ENCODE data around the gene FRMD3.

FRMD3 gene

DNA sequence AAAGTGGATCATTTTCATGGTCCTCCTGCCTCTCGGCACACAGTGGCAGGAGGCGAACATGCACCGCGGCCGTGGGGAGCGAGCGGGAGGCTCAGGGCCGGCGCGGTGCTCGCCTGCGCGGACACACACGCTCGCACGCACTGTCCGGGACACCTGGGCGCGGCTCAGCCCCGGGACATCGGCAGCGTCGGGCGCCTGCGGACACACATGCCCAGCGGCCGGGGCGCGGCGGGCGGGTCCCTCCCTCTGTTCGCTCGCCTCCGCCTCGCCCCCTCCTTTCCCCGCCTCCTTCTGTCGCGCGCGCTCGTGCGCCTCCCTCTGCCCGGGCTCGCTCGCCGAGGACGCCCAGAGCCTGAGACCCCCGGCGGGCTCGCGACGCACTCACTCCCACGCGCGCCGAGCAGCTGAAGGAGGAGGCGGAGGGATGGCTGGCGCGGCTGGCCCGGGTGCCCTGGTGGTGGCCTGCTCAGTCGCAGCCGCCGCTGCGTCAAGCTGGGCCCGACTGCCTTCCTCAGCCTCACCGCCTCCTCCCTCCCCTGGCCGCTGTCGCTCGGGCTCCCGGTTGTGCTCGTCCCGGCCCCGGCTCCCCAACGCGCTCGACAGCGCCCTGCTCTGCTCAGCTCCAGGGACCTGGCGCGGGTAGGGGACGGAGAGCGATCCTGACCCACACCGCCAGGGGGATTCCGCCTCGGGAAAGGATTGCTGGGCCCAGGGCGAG, at the start of gene FRMD3:
FRMD3 (minus strand) TSS at position 230 of the 718 bp plus-strand sequence; CDS start at position 60, 170 bp downstream.
- no peak for DNase-seq (ENCODE audit: extremely low read depth, low read depth)
- TF ChIP-seq, protein P1, sequence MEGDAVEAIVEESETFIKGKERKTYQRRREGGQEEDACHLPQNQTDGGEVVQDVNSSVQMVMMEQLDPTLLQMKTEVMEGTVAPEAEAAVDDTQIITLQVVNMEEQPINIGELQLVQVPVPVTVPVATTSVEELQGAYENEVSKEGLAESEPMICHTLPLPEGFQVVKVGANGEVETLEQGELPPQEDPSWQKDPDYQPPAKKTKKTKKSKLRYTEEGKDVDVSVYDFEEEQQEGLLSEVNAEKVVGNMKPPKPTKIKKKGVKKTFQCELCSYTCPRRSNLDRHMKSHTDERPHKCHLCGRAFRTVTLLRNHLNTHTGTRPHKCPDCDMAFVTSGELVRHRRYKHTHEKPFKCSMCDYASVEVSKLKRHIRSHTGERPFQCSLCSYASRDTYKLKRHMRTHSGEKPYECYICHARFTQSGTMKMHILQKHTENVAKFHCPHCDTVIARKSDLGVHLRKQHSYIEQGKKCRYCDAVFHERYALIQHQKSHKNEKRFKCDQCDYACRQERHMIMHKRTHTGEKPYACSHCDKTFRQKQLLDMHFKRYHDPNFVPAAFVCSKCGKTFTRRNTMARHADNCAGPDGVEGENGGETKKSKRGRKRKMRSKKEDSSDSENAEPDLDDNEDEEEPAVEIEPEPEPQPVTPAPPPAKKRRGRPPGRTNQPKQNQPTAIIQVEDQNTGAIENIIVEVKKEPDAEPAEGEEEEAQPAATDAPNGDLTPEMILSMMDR (IDR thresholded peaks at IDR 0.05; ENCODE audit: low read depth, low read length, missing control alignments) = peak; percentile 62
- peak within 1 kb of the TSS; percentile 39 for H3K4me3 ChIP-seq (replicated peaks; ENCODE audit: low read depth, low read length)

DNA sequence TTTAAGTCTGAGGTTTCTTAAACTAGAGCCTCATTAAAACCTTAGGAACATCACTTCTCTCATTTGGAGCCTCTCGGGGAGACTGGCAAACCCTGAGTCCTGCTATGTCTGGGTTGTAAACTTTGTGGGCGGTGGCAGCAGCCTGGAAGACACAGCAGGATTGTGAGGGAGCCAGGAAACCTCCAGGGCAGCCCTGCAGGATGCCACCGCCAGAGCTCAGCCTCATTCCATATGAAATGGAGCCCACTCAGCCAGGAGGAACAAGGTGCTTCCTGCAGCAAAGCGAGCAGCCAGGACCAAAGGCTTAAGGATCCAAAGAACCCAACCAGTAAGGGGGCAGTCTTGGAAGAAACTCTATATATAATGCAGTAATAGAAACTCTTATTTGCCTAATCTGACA, 46.8 kb upstream of the FRMD3 start:
- no peak overlapping the region for H3K4me3 ChIP-seq (replicated peaks; ENCODE audit: low read depth, low read length)
- no peak for DNase-seq (ENCODE audit: extremely low read depth, low read depth)
- TF ChIP-seq, protein P1 (IDR thresholded peaks at IDR 0.05; ENCODE audit: low read depth, low read length, missing control alignments) = no peak

DNA sequence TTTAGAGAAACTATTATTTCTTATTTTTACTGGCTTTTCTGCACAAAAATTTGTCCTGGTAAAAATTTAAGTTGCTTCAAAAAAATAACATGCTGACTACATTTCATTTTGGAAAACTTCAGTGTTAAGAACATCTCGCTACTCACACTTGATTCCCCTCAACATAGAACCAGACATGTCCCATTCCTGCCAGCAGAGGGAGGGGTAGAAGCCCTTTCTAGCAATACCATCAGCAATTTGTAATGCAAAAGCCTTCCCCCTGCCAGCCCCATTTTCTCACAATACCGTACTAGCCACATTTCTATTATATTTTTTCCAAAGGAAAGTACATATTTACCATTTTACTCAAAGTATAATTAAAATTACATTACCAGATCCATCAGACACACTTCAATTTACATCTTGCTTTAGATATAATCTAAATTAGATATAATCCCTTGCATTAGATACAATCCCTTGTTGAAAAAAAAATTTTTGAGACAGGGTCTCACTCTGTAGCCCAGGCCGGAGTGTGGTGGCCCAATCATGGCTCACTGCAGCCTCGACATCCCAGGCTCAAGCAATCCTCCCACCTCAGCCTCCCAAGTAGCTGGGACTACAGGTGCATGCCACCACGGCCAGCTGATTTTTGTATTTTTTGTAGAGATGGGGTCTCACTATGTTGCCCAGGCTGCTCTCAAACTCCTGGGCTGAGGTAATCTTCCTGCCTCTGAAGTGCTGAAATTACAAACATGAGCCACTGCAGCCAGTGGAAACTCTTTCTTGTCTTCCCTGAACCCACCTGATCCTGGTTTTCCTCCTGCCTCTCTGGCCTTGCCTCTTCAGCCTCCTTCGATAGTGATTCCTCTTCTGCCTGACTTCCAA, 45.2 kb upstream of the FRMD3 start:
- no peak overlapping the region for H3K4me3 ChIP-seq (replicated peaks; ENCODE audit: low read depth, low read length)
- TF ChIP-seq, protein P1 (IDR thresholded peaks at IDR 0.05; ENCODE audit: low read depth, low read length, missing control alignments) = peak; percentile 81
- peak; percentile 35 for DNase-seq (ENCODE audit: extremely low read depth, low read depth)

DNA sequence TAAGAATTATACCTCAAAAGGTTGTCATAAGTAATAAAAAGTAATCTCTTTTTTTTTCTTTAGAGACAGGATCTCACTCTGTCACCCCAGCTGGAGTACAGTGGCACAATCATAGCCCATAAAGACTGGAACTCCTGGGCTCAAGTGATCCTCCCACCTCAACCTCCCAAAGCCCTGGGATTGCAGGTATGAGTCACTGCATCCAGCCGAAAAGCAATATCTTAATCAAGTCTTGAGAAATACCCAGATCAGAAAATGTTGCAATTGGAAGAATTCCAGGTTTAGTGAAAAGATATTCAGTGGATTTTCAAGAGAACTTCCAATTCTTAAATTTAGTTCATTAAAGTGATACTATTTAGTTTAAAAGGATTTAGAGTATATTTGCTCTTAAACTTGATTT, 43.8 kb upstream of the FRMD3 start:
- TF ChIP-seq, protein P1 (IDR thresholded peaks at IDR 0.05; ENCODE audit: low read depth, low read length, missing control alignments) = no peak
- DNase-seq (ENCODE audit: extremely low read depth, low read depth) = no peak
- no peak overlapping the region for H3K4me3 ChIP-seq (replicated peaks; ENCODE audit: low read depth, low read length)

DNA sequence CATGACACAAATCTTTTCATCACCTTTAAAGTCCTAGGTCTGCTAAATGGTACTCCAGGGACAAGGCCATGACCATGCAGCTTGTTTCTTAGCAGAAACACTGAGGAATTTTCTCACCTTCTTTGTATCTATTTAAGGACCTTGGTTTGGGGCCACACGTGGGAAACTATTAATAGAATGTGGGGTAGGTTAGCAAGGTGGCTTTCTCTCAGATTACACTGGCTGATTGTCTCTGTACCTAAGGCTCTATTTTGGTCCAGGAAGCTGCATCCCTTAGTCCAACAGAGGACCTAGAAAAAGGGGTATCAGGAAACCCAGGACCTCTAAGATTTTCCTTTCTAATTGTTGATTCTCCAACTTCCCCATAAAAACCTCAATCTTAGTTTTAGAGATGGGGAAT, 36.3 kb upstream of the FRMD3 start:
- no peak for DNase-seq (ENCODE audit: extremely low read depth, low read depth)
- TF ChIP-seq, protein P1 (IDR thresholded peaks at IDR 0.05; ENCODE audit: low read depth, low read length, missing control alignments) = no peak
- H3K4me3 ChIP-seq (replicated peaks; ENCODE audit: low read depth, low read length) = no peak overlapping the region

DNA sequence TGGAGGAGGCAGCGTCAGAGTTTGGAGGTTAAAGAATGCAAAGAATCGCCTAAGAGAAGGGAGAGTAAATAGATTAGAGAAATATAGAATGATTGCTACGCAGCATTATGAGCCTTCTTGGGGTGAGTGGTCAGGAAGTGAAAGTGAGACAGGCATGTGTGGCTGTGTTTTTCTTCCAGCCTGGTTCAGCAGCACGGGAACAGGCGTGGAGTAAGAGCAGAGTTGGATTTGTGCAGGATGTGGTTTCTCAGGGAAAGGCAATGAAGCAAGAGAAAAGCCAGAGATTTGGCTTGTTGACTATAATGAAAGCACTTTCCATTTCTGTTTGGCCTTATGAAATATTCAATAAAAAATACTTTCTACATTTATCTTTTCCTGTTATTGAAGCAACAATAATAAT, 34.3 kb upstream of the FRMD3 start:
- no peak for DNase-seq (ENCODE audit: extremely low read depth, low read depth)
- TF ChIP-seq, protein P1 (IDR thresholded peaks at IDR 0.05; ENCODE audit: low read depth, low read length, missing control alignments) = no peak
- H3K4me3 ChIP-seq (replicated peaks; ENCODE audit: low read depth, low read length) = no peak overlapping the region

Data from HFF-Myc (cell line).